Activated CD4-positive, alpha-beta T cell treated with anti-CD3 and anti-CD28 coated beads, Interleukin-10, Interleukin-2, amounts not matched to agents 100 ng/mL and 50 ng/mL, durations not matched to agents 16 hours and 8 hours (primary cell): ENCODE data around the gene XIRP2.

Source experiments
- DNase-seq: peaks from one replicate; pipeline ENCODE4 v3.0.0-alpha.2; 2020

Gene XIRP2

DNA sequence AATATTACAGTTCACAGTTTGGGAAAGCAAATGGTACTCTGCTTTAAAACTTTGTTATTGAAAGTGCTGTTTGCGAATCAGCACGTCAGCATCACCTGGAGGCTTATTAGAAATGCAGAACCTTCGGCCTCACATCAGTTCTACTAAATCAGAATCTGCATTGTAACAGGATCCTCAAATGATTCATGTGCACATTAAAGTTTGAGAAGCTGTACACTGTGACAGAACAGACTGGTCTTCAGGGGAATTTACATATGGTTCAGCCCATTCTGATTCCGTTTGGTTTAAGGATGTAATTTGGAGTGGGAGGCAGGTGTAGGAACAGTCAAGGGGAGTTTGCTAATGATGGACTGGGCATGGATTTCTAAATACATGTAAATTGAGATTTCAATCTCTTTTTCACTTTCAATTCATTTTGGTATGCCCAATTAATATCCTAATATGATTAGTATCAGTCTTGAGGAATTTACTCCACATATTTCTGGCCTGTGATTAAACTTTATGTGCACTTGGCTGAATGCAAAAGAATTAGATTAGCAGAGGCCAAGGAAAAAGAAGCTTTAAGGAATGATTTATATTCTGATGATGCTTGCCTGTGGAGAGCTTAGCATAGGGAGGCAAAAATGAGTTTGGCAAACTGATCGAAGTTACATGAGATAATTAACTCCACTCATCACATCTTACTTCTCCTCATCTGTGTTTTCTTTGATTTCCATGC lies 248.8 kb downstream of the XIRP2 start:
- DNase-seq, result no peak

DNA sequence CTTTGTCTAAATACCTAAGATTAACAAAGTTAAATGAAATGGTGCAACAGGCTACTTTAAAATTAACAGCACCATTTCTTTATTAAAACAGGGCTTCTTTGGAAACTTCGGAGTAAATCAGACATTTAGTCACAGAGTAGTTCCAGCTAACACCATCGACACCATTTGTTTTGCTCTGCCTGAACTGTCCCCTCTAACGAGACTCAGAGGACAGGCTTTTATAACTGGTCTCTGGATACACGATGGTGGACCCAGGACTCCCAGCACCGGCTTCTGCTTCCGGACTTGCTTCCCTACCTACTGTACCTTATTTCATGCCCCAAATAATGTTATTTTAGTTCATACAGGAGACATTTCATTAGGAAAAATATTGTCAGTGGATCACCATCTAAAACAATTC lies 252.1 kb downstream of the XIRP2 start:
- DNase-seq, result no peak

DNA sequence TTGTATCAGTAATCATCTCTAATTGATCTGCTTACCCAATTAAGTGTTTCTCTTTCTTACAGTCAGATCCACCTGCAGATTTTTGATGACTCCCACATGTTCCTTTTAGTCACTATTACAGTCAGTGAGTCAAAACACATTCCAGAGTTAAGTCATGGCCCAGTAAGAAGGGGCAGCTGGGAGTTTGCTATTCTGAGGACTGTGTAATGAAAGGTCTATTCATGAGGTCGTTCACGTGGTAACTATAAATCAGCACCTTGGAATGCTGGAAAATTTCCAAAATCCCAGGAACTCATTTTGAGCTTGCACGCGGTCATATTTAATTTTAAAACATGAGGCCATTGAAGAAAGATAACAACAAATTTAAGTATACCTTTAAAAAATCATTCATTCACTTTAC lies 252.5 kb downstream of the XIRP2 start:
- no peak for DNase-seq

DNA sequence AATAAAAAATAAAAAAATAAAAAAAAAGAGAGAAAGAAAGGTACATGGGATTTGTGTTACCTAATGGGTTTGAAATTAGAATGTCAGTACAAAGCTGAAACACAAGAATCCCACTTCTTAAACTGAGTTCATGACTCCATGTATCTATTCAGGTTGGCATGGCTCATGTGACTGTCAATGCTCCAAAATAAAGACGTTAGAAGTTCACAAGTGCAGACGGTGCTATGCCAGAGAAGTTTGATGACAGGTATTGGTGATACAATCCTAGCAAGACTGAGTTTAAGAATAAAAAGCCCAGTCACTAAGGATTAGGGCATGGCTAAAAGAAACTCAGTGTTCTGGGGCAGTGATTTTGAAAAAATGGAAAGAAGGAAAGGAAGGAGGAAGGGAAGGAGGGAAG lies 254.3 kb downstream of the XIRP2 start:
- no peak for DNase-seq

DNA sequence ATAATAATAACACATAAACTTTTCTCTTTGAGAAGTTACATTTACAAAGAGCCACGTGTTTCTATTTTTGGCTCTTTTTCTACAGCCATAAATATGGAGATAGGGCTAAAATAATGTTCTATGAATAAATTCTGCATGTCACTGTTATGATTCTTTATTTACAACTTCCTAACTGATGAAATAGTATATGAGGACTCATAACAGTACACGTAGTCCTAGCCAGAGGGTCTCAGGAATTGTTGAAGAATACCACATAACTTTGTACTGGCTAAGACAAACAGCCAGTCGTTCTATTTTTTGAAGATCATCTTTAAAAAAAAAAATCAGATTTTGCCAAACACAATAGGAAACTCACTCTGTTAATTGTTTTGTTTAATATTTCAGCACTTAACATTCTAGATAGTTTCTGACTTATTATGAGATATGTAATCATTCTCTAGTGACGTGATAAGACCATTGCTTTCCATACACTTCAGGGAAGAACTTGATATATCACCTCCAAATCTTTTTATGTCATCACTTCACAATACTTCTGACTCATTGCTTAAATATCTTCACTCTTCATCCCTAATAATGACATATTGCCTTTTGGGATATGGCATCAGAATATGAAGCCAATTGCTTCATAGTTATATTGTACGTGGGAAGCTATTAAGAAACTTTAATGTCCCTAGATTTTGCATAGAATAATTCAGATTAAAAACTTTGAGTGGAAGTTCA lies 256.1 kb downstream of the XIRP2 start:
- DNase-seq, result no peak

DNA sequence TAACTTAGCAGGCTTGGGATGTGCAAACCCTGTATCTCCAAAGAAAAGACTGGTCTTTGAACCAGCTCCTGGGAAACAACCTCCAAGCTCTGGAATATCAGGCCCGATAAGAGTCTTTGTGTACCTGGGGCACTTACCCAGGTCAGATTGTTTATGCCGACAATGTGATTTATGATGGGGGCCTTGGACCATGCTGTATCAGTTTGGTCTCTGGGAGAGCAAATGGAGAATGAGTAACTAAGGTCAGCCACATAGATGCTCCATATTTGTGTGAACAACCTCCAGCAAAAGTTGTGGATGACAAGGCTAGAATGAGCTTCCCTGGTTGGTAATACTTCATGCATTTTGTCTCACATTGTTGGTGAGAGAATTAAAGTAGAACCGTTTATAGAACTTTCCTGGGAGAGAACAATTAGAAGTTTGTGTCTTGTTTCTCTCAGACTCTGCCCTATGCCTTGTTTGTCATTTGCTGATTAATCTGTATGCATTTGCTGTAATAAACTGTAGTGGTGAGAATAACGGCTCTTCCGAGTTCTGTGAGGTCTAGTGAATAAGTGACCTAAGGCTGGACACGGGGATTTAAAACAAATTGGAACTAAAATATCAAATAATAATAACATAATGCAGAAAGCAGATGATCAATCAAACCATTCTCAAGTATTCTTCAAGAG lies 259.1 kb downstream of the XIRP2 start:
- no peak for DNase-seq

DNA sequence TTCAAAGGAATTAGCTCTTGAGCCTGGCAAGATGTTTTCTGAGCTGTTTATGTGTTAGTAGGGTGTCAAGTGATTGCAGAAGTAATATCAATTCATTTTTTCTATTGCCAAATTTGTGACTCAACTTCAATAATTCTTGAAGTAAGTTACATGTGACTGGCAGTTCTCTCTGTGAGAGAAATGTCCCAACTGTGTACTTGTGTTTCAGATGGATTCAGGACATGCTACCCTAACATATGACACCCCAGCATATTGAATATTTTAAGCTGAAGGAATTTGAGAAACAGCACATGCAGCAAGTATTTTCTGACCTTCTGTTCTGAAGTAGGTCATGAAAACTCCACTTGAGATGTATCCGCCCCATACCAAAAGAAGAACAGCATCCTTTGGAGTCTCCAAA lies 263.6 kb downstream of the XIRP2 start:
- no peak for DNase-seq

DNA sequence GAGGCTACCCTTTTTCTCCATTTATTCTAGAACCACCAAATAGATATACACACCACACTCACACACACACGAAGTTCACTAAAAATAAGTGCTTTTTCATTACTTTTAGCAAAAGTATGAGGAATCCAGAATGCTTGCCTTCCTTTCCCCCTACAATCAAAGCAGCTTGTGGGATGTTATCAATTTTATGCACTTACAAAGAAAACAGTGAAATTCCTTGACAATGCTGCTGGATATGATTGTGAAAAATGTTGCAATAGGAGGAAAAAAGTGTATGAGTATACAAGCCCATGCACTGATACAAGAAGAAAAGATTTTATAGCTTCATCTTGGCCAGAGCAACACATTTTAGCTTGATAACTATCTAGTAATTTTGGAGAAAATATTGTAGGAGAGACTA lies 269.2 kb downstream of the XIRP2 start:
- DNase-seq, result no peak

DNA sequence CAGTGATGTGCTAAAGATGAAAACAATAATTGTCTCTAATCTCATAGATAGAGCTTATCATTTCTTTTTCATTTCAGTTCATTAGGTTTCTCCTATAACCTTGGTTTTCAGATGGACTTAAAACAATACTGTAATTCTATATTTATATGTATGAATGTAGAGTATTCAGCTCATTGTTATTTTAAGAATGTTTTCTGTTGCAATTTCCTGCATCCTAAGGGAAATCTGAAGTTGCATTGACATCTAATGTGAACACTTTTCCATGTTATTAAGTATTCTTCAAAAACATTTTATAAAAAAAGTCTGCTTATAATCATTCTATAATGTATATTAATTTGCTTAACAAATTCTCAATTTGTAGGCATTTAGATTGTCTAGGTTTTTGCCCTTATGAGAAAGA lies 288.9 kb downstream of the XIRP2 start:
- no peak for DNase-seq

DNA sequence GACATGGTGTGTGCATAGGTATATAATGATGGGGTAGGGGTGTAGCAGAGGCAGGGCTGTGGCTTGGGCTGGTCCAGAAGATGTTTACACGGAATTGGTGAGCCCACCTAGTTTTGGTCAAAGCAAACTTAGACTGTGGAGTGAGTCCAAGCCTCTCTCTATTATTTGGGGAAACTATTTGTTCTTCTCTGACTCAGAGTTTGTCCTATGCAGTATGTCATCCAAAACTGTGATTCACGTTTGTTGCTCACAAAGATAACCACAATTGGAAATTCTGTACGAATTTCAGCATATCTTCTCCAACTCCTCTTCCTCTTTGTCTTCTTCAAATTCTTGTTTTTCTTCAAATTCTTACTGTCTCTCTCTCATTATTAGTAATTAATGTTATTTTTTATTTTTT lies 292.9 kb downstream of the XIRP2 start:
- no peak for DNase-seq

DNA sequence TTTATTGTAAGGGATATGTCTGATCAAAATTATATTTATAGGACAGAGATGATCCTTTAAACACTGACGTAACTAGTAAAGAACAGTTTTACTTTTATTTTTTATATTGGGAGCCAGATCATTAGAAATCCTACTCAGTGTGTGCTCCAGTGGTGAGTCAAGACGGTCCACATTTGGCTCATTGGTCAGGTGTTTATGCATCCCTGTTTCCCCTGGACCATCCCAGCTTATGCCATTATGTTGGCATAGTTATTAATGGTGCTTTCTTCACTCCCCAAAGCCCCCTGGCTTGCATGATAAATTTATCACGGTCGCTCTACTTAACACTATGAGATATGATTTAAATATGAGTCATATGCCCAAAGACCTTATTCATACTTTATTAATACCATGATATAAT lies 293.4 kb downstream of the XIRP2 start:
- no peak for DNase-seq

DNA sequence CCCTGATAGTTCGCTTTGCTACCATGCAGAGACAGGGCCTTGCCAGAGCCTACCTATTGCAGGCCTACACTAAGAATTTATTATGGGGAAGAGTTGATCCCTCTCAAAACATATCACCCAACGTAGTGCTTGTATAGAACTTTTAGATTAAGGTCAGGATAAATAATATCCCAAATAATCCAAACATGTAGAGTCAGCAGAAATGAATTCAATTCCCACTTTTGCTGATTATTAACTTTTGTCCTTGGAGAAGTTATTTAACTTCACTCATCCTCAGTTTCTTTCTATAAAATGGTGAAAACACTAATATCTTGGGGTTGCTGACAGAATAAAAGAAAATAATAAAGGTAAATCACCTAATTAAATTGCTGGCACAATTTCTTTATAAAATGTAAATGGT lies 294.1 kb downstream of the XIRP2 start:
- no peak for DNase-seq

DNA sequence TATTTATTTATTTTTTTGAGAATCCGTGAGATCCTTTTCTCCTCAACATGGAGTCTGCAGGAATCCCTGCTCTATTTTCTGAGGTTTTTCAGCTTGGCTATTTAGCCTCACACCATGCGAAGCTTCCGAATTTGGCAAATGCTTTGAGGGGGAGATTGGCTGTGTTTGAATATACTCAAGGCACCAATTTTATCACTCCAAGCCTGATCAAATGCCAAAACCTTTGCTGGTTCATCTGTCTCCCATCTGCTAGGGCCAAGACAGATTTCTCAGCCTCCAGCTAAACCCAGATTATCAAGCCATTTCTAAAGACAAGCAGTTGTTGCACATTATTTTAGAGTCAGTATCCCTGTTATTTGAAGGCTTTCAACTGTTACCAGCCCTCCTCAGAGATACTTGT lies 295.7 kb downstream of the XIRP2 start:
- no peak for DNase-seq

DNA sequence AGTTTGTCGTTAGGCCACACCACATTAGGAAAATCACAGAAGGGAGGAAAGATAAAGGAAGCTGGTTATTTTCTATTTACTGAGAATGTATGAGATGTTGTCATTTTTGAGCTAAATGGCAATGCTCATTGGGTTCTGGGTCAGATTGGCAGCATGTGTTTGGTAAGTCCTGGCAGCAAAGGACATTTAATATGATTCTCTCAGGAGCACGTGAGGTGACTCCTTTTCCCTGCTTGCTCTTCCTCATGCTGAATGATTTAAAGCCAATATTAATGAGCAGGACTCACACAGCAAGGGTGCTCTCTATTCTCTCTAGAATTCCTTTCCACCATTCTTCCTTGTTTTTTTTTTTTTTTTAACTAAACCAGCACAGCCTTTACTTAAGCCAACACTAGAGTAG lies 298.2 kb downstream of the XIRP2 start:
- DNase-seq, result no peak

DNA sequence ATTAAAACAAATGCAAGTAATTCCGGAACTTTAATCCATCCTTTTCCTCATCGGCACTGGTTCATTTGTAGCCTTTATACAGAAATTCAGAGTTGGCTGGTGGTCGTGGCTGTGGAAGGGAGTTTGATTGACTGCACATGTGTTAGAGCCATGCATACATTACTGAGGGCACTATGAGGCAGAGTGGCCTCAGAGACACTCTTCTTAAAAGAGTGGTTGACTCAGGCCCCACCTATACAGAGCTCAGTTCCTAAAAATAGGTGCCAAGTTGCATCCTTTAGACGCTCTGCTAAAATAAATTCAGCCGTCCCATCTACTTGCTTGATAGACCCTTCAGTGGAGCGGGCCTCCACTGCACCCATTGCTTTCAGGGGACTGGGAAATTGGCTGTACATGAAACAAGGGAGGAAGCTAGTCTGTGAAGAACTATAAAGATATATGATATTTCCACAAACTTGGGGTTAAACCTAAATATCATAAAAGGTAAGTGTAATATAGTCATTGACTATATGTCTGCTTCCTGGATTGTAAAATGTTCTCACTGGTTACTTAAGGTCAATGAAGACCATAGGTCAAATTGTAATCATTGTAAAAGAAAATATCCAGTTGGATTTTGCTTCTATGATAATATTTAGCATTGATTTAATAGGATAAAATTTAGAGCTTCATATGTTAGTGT lies 298.9 kb downstream of the XIRP2 start:
- DNase-seq, result no peak

DNA sequence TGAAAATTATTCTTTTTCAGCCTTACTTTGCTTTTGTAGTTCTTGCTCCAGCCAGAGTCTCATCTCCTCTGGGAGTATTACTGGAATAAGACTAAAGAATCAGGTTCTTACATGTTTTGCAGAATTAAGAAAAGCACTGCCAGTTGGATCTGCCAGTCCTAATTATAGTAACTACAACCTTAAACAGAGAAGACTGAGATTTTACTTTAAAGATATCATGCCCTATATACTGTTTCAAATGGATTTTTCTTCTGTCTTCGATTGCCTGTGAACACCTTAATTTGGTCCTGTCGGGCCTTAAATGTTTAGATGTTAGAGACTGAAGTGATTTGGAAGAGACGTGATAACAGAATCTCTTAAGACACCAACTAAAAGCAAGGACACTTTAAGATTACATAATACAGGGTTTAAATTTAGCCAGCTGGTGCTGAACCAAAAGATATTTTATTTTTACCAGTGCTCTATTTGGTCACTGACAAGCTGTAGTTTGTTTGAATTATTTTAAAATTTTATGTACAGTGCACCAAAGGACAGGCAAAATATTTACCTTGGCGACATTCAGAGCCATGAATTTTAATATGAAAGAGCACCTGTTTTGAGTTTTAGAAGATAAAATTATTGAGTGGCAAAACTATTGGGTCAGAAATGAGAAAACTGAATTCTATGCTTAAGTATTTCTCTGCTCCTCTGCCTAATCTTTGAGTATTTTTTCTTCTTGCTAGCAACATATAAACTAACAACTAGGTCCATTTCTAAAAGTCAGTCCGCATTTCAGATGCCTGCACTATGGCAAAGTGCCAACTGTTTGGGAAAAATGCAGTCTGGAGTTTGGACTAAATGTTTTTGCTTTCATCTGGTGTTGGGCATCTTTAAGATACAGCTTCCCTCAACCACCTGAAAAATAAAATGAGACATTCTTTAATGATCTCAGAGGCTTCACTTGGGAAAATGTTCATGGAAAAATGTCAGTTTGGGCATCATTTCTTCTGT lies 300.0 kb downstream of the XIRP2 start:
- DNase-seq, result no peak

DNA sequence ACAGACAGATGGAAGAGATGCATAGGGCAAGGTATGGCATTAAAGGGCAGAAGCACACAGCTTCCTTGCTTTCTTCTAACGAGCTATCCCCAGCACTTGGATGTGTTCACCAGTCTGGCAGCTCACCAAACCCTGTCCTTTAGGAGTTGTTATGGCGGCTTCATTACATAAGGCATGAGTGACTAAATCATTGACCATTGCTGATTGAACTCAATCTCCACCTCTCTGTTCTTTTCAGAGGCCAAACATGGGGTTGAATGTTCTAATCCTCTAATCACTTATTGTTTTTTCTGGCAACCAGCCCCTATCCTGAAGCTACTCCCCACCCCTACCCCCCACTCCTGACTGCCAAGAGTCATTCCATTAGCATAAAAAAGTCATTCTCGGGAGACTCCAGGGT lies 301.8 kb downstream of the XIRP2 start:
- no peak for DNase-seq

DNA sequence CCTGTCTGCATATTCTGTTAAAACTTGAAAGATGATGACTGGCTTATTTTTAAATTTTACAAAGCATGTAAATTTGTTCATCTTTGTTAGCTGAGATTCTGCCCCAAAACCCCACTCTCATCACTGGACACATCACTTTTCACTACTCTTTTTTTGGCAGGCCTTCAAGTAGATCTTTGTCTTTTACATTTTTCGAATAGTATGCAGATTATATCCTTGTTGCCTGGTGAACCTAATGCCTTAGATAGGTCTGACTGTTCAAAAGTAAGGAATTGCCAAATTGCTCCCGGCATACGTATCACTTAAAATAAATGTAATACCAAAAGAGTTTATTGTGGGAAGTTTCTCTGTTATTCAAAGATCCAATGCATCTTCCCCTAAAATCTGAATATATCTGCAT lies 303.3 kb downstream of the XIRP2 start:
- DNase-seq, result no peak

DNA sequence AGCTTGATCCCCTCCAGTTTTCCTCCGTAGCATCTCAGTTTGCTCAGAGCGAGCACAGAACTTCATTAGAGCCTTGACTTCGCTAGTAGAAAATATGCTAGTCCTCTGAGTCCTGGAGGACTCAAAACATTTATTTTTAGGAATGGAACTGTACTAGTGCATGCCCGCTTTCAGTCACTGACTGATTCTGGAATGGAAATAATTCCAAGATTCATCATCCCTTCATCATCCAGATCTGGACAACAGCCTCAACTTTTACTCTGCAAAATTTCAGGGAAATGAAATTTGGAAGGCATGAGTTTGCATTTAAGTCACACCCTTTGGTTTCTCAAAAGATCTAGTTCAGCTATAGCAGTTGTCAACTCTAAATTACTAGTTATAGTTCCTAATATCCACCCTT lies 304.6 kb downstream of the XIRP2 start:
- DNase-seq, result no peak

DNA sequence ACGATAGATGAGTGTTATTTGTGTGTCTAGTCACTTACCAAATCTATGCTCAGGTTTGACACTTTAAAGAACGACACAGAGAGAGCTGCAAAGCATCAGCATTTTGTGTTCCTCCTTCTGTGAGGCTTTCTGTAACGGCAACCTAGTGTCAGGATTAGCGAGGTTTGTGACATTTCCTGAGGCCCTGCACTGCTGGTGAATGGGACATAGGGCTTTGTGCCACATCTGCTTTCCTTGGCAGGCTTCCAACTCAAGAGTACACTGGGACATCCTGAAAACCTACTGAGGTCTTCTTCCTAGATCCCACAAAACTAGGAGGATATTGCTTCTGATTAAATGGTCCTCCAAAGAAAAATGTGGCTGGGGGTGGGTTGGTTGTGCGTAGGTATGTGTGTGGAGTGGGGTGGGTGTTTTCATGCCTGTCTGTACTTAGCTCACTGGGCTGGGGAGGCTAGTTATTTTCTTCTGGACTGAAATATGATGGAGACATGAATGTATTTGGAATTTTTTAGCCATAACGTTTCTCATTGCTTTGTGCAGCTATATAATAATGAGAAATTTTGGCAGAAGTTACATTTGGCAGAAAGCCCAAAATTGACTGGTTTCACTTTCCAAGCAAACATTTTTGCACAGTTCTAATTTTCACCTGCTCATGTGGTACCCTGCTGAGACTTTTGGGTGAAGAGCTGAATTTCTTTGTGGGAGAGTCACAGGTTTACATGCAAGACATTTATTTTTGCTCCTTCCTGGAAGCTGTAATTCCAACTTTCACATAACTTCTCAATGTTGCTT lies 308.4 kb downstream of the XIRP2 start:
- no peak for DNase-seq

DNA sequence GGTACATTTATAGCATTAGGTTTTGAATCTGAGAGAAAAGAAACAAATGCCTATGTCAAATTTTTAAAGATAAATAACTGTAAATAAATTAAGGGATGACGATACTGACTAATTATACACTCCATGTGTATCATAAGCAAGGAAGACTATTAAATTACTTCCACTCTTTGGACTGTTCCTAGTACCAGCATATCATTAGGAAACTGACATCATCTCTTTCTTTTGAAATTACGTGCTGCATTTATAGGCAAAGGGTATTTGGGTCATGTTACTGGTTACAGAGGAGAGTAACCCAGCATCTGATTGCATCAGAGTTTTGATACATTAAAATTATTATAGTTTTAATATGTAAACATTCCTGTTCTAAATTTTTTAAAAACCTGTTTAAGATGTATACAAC lies 309.7 kb downstream of the XIRP2 start:
- DNase-seq, result no peak

DNA sequence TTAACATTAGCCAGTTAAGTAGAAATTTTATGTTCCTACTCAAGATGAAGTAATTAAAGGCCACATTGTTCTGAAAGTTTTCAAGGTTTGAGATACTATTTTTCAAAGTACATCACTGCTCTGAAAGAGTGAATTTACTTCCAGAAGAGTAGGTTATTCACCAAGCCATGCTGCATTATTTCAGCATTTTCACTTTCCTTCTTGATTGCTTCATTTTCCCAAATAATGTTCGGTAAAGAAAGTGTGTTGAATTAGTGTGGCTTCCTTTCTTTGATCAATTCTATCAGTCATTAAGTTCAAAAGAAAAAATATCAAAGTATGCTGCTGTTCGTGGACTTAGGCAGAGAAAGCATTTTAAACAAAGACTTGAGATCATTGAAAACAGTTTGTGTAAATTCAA lies 310.3 kb downstream of the XIRP2 start:
- DNase-seq, result no peak
